DND-41 (cell line): ENCODE data around the gene SAT1.

Source experiments
- CTCF ChIP-seq: IDR thresholded peaks from 2 replicates; pipeline ENCODE4 v1.5.1; 2012; ENCODE audit warnings: borderline replicate concordance, low read length, moderate library complexity, mild to moderate bottlenecking; ENCODE audit not compliant: poor library complexity, severe bottlenecking; ENCODE audit errors: extremely low read depth
- EZH2 ChIP-seq: IDR thresholded peaks from 3 replicates; pipeline ENCODE4 v1.6.1; 2012; ENCODE audit warnings: borderline replicate concordance, low read depth, mild to moderate bottlenecking, moderate library complexity, low read length, inconsistent platforms; ENCODE audit not compliant: severe bottlenecking

GRCh38 chrX:23784470-23785331, 1.7 kb downstream of the SAT1 start:
- TF ChIP-seq CTCF (no peak), EZH2 (no peak)
